COLO829 (cell line): ENCODE results near the gene ATP2C2.
"Not testable (repeated sequence)": the region's sequence is repeated elsewhere in the genome, so short reads cannot be mapped to it uniquely, and the experiment has no call there.

Source experiments
- DNase-seq: peaks from one replicate; pipeline ENCODE4 v3.0.0; 2012; ENCODE audit warnings: low spot score

ATP2C2 gene, protein sequence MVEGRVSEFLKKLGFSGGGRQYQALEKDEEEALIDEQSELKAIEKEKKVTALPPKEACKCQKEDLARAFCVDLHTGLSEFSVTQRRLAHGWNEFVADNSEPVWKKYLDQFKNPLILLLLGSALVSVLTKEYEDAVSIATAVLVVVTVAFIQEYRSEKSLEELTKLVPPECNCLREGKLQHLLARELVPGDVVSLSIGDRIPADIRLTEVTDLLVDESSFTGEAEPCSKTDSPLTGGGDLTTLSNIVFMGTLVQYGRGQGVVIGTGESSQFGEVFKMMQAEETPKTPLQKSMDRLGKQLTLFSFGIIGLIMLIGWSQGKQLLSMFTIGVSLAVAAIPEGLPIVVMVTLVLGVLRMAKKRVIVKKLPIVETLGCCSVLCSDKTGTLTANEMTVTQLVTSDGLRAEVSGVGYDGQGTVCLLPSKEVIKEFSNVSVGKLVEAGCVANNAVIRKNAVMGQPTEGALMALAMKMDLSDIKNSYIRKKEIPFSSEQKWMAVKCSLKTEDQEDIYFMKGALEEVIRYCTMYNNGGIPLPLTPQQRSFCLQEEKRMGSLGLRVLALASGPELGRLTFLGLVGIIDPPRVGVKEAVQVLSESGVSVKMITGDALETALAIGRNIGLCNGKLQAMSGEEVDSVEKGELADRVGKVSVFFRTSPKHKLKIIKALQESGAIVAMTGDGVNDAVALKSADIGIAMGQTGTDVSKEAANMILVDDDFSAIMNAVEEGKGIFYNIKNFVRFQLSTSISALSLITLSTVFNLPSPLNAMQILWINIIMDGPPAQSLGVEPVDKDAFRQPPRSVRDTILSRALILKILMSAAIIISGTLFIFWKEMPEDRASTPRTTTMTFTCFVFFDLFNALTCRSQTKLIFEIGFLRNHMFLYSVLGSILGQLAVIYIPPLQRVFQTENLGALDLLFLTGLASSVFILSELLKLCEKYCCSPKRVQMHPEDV

DNA sequence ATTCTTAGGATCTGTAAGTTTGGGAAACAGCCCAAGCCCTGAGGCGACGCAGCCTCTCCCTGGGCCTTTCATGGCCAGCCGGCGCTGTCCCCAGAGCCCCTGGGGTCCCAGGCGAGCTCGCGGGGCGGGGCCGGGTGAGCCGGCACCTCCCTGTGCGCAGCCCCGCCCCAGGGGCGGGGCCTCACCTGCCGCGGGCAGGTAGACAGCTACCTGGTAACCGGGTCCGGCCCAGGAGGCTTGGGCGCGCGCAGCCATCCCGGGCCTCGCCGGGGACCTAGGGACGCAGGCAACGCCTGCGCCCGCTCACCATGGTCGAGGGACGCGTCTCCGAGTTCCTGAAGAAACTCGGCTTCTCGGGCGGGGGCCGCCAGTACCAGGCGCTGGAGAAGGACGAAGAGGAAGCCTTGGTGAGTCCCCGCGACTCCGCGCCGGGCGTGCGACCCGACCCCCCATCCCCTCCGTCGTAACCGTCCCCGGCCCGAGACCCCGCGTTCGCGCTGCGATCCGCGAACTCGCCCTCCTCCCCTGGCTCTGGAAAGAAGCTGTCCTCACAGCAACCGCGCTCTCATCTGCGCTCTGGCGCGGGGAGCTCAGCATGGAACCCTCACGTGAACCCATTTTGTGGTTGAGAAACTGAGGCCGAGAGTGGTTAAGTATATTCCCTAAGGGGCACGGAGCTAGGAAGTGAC, at the start of gene ATP2C2:
Gene ATP2C2 (plus strand): TSS at position 231 of the 689 bp plus-strand sequence. CDS start 78 bp downstream, at position 309.
- DNase-seq: no peak

DNA sequence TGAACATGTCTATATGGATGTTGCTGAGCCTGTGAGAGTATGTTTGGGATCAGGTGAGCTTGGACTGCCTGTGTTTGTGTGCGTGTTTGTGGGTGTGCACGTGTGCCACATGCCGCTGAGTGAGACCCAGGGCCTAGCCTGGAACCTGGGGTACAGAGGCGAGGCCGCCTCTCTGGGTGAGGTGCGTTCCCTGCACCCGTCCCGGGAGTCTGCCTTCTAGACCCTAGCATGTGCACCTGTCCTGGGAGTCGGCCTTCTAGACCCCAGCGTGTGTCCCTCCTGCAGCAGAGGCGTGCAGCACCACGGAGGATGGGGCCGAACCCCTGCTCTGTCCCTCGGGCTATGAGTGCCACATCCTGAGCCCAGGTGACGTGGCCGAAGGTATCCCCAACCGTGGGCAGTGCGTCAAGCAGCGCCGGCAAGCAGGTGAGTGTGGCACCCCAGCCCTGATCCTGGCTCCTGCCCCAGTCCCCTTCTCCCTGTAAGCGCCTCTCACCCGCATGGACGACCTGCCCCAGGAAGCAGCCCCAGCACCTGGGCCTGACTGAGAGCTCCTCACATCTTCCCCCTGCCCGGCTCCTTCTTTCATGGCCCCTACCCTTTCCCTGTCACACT, 49.1 kb upstream of the ATP2C2 start:
- no peak for DNase-seq

DNA sequence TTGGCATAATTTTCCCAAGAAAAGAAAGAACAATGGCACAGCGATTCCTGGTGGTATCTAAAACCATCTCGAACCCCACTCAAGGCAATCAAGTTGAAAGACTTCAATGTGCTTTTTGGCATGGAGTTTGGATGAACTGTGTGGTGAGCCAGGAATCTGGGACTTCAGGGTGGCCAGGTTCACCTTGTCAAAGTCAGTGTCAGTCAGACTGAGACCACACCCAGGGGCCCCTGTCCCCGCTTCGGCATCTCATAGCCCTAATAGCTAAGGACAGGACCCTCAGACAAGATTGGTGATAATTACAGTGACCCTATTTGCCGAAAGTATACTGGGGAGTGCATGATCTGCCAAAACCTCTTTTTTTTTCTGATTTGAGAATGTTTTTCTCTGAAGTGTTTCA, 47.8 kb upstream of the ATP2C2 start:
- no peak for DNase-seq

DNA sequence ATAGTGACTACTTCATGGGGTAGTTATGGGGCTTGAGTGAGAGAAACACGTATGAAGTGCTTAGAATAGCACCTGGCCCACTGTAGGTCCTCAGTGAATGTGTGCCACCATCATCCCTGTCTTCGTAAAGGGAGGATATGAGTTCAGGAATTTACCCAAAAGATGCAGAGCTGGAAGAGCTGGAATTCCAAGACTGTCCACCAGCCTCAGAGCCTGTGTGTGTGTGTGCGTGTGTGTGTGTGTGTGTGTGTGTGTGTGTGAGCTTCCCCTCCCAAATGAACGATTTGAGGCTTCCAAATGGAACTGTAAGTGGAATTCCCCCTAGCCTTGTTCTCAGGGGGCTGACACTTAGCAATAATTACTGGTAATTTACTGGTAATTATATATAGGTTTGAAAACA, 46.4 kb upstream of the ATP2C2 start:
- no peak for DNase-seq

DNA sequence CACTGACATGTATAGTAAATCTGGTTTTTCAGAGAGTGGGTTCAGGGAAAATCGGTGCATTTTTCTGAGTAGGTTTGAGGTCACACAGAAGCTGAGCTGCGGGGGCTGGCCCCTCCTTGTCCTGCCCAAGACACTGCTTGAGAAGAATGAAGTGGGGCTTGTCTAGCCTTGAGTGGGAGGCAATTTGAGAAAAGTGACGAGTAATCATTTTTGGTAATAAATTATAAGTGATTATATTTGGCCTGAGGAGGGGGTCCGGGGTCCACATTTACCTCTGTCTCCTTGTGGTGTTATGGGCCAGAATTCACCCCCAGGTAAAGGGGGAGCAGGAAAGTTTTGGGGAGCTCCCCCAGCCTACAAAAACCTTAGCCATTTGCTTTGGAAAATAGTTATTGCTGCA, 45.6 kb upstream of the ATP2C2 start:
- DNase-seq: no peak

DNA sequence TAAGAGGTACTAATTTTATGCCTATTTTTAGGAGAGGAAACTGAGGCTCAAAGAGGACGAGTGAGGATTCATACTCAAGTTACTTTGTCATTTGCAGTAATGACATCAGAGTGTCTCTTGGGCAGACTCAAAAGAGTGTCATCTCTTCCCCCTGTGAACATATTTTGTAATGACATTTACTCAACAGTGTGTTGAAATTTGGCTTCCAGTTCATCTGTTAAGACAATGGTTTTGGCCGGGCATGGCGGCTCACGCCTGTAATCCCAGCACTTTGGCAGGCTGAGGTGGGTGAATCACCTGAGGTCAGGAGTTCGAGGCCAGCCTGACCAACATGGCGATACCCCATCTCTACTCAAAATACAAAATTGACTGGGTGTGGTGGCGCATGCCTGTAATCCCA, 44.7 kb upstream of the ATP2C2 start:
- DNase-seq: no peak

DNA sequence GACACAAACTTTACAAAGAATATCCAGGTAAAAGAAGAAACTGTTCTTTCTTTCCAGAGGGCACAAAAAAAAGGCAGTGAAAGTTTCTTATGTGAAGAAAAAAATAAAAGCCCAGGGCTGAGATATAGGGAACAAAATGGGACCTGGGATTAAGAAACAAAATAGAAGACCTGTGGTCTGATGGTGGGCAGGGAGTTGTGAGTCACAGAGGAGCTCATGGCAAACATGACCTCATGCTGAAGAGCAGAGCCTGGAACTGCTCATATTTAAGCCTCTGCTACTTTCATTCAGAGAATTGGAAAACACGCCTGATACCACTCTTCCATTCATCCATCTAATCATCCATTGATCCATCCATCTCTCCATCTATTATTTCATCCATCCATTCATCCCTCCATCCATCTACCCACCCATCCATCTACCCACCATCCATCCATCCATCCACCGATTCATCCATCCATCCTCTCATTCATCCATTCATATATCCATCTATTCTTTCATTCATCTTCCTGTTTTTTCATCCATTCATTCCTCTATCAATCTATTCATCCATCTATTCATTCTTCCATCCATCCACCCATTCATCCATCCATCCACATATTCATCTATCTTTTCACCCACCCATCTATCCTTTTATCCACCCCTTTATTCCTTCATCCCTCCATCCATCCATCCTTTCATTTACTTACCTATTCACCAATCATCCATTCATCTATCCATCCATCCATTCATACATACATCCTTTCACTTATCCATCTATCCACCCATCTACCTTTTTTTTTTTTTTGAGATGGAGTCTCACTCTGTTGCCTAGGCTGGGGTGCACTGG, 43.7 kb upstream of the ATP2C2 start:
- no peak for DNase-seq

DNA sequence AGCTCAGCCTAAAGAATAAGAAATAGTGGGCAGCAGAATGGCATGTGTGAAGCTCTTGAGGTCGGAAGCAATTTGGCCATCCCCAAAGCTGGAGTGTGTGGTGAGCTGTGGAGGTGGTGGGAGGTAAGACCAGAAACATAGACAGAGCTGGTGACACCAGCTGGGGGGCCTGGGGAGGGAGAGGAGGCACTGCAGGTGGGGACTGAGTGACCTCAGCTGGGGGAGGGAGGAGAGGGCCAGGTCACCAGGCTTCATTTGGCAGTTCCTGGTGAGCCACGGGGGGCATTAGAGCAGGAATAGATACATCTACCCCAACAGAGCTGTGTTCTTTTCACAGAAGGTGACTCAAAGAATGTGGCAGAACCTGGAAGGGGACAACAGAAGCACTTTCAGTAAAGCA, 41.8 kb upstream of the ATP2C2 start:
- no peak for DNase-seq

DNA sequence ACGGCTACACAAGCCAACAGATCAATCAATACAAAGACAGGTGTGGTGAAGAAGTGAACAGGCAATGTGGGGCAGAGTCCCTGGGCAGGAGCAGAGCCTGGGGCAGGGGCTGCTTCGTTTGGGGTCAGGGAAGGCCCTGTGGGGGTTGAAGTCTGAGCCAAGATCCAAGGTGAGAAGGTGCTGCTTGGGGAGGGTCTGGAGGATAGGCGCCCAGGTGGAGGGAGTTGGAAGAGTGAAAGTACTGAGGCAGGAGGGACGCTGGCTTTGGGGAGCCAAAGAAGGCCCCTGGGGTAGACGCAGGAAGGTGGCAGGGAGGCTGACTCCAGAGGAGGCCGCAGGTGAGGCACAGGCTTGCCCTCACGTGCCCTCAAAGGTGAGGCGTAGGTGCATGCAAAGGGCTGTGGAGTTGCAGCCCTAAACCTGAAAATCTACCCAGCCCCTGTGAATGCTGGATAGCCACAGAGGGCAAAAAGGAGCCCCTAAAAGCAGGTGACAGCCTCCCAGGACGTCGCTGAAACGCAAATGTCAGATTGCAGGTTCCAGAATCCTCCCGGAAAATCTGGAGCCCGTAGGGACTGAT, 40.3 kb upstream of the ATP2C2 start:
- DNase-seq: no peak

DNA sequence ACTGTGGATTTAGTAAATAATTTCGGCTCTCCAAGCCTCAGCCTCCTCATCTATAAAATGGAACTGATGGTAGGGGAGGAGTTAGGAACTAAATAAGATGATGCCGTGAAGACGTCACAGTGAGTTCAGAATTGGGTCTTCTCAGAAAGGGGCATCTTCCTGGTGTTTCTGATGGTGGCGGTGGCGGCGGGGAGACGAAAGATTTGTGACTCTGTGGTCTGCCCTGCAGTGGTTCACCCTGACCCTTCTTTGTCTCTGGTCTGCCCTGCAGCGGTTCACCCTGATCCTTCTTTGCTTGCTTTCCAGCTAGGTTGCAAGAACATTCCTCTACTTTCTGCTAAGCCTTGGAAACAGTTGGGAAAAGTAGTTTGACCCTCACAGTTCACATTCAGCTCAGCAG, 39.3 kb upstream of the ATP2C2 start:
- DNase-seq: no peak

DNA sequence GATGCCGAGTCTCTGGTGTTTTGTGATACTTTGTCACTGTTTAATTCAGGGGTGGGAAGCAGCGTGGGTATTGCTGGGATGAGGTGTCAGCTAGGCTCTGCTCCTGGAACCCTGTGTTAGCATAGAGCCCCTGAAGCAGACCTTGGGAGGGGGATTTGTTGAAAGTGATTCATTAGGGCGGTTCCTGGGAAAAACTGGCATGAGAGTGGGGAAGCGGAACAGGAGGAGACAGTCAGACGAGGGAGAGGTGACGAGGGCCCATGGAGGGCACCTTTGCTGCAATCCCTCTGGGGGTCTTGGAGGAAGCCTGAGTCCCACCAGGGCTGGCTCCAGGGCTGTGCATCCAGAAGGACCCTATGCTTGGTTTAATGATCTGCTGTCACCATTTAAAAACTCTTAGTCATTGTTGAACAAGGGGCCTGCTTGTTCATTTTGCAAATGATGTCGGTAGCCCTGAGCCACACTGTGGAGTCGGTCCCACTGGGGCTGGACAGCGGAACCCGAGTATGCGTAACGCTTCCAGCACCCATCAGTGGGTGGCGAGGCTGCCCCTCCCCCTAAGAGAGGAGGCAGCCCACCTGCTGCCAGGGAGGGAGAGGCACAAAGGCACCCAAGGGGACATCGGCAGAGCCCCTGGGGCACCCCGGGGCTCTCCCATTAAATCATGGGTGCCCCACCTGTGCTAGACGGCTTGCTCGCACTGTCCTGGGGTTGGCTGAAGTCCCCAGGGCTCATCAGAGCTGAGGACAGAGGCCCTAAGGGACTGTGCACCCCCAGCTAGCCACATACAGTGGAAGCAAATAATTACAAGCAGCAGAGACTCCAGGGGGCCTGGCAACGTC, 38.3 kb upstream of the ATP2C2 start:
- DNase-seq: no peak

DNA sequence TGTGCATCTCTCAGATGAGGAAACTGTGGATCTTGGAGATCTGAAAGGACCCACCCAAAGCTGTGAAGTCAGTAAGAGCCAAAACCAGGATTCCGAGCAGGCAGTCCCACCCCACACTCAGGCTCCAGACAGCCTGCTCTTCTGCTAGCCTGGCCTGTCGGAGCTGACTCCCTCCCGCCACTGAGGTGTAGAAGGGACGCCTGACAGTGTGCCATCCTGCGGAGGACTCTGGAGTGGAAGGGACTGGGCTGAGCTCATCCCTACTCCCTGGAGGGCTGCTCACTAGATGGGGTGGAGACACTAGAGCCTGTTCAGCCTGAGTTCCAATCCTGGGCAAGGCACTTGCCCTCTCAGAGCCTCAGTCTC, 37.7 kb upstream of the ATP2C2 start:
- DNase-seq: no peak

DNA sequence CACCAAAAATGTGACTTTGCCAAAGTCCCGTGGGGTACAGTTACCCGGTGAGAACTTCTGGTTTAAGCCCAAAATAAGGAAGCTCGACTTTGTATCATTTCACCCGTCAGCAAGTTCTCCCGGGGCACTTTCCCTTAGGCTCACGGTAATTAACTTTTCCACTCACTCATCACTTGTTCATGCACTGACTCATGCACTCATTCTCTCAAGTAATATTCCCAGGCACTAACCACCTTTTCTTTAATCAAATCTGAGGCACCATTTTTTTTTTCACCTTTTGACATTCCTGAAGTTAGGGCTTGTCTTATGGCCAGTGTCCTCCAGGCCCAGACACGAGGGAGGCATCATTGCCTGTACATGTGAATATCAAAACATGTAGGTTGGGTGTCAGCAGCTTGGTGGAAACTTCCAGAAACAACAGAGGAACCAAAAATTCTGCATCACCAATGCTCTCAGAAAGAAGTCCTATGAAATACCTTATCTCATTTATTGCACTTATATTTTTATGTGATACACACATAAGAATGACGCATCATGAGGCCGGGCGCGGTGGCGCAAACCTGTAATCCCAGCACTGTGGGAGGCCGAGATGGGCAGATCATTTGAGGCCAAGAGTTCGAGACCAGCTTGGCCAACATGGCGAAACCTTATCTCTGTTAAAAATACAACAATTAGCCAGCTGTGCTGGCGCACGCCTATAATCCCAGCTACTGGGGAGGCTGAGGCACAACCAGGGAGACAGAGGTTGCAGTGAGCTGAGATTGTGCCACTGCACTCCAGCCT, 36.1 kb upstream of the ATP2C2 start:
- DNase-seq: no peak

DNA sequence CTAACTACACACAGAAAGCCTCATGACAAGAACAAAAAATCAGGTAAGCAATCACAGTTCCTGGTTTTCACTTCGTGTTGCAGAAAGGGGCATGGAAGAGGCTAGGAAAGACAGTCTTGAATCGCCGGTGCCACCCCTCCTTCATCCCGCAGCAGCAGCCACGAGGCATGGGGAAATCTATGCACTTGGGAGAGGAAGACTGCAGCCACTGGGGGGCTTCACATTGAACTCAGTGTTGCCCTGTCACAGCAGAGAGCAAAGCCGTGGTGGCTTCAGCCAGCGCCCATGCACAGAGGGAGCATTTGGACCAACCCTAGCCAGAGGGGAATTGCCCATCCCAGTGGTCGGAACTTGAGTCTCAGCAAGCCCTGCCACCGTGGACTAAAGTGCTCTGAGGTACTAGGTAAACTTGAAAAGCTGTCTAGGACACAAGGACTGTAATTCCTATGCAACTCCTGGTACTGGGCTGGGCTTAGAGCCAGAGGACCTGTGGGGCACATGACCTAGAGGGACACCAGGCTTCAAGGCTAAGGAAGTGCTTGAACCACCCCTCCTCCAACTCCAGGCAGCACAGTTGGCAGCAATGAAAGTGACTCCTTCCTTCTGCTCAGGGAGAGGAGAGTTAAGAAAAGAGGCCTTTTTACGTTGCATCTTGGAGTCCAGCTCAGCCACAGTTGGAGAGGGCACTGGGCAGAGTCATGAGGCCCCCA, 35.2 kb upstream of the ATP2C2 start:
- DNase-seq: no peak

DNA sequence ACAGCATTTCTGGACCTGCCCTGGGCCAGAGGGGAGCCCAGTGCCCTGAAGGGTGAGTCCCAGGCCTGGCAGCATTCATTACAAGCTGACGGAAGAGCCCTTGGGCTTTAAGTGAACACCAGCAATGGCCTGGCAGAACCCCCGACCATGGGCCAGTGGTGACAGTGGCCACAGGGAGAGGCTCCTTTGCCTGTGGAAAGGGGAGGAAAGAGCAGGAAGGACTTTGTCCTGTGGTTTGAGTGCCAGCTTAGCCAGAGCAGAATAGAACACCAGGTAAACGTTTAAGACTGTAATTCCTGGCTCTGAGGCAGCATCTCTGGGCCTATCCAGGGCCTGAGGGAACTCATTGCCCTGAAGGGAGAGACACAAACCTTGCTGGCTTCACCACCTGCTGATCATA, 34.3 kb upstream of the ATP2C2 start:
- no peak for DNase-seq

DNA sequence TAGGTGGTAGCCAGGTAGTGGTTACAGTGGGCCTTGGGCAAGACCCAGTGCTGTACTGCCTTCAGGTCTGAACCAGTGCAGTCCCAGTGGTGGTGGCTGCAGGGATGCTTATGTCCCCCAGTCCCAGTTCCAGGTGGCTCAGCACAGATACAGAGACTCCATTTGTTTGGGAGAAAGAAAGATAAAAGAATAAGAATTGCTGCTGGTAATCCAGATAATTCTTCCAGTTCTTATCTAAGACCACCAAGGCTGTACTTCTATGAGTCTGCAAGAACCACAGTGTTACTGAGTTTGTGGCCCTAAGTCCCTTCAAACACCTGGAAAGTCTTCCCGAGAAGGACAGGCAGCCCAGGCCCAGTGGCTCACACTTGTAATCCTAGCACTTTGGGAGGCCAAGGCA, 33.9 kb upstream of the ATP2C2 start:
- DNase-seq: no peak

DNA sequence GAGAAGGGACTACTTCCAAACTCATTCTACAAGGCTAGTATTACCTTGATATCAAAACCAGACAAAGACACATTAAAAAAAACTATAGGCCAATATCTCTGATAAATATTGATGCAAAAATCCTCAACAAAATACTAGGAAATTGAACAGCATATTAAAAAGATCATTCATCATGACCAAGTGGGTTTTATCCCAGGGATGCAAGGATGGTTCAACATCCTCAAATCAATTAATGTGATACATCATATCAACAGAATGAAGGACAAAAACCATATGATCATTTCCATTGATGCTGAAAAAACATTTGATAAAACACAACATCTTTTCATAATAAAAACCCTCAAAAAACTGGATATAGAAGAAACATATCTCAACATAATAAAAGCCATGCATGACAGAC, 31.1 kb upstream of the ATP2C2 start:
- DNase-seq: not testable (repeated sequence)

DNA sequence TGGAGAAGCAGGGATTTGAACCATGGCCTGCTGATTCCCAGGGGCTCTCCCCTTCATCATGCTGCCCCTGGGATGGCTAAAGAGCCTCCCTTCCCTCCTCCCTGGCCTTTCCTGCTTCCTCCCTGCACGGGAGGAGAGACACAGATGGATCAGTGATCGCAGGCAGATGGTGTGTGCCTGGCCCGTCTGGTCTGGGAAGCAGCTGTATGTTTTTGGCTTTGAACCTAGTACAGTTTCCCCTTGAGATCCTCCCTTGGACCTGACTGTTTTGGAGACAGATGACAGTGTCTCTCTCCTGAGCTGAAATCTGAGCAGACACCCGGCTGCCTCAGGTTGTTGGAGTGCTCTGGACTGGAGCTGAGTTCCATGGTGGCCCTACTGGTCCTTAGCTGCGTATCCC, 29.0 kb upstream of the ATP2C2 start:
- no peak for DNase-seq

DNA sequence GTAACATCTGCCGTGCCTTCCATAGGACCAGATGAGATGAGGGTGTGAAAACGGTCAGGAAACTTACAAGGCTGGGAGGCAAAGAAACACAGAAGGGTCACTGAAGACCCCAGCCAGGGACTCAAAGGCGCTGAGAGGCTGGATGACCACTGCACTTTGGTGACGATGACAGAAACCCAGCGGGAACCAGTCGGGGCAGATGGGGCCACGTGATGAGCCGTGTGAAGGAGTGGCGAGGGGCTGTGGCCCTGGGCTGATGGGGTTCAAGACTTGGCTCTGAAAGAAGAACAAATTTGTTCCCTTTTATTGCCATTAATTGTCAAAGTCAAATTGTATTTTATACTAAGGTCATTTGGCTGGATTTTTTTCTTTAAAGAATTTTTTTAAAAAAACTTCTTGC, 28.6 kb upstream of the ATP2C2 start:
- no peak for DNase-seq
